Measurements from ENCODE around the gene TOPAZ1. TPM values are rescaled to one million over a fixed set of nuclear protein-coding genes. Genes with fewer than 3 reads are reported as not detected.

TOPAZ1 gene
- total RNA-seq, 4 donors from 2014 or later, result not detected

- Histone ChIP-seq H3K4me3 (no peak overlapping the region), H3K27ac (no peak overlapping the region), H3K4me1 (no peaks in the 10 kb centered on the region), H3K9me3 (no peaks in the 10 kb centered on the region), H3K27me3 (no peaks in the 10 kb centered on the region), H3K36me3 (peaks cover 0 to 18% (median 4%) of the 10 kb centered on the region in 4 donors)
- intact Hi-C loops (cut with DNase I; ENCODE audit: low total_unique reads) (no loop called here), in situ Hi-C loops (cut with MboI; ENCODE audit: low pct_ligation_motif_present in 1 of 4, low pct_unique_long_range_greater_than_20kb in 1 of 4, low sequenced_read_pairs in 3 of 4) (no loop called here)
- TF ChIP-seq CTCF (IDR thresholded peaks at IDR 0.05) (no peak), EP300 (IDR thresholded peaks at IDR 0.05; ENCODE audit: low read depth) (no peak), POLR2A (IDR thresholded peaks at IDR 0.05) (no peak), POLR2AphosphoS5 (IDR thresholded peaks at IDR 0.05) (no peak)
- 95 to 100% methylated on average over 1 of the region's 1 CpG for WGBS, 2 donors (ENCODE audit: low coverage in 1 of 2)
- DNase-seq, result no peak
These were observed 124.3 kb downstream of the TOPAZ1 start for GRCh38 chr3:44365952-44366351.

- Histone ChIP-seq H3K4me3 (no peak overlapping the region), H3K9me3 (no peaks in the 10 kb centered on the region), H3K27ac (no peak overlapping the region), H3K36me3 (peaks cover 0 to 10% (median 0%) of the 10 kb centered on the region in 4 donors), H3K4me1 (no peaks in the 10 kb centered on the region), H3K27me3 (no peaks in the 10 kb centered on the region)
- TF ChIP-seq POLR2AphosphoS5 (IDR thresholded peaks at IDR 0.05) (no peak), EP300 (IDR thresholded peaks at IDR 0.05; ENCODE audit: low read depth) (no peak), POLR2A (IDR thresholded peaks at IDR 0.05) (no peak), CTCF (IDR thresholded peaks at IDR 0.05) (no peak)
- WGBS, 2 donors (ENCODE audit: low coverage in 1 of 2), result 63 to 86% methylated on average over 1 of the region's 1 CpG
- intact Hi-C loops (cut with DNase I; ENCODE audit: low total_unique reads) (no loop called here), in situ Hi-C loops (cut with MboI; ENCODE audit: low pct_ligation_motif_present in 1 of 4, low pct_unique_long_range_greater_than_20kb in 1 of 4, low sequenced_read_pairs in 3 of 4) (no loop called here)
- no peak for DNase-seq
These were observed 133.8 kb downstream of the TOPAZ1 start for GRCh38 chr3:44375450-44375849.

Other genes starting within 250 kb of the TOPAZ1 start
- gene TCAIM, start 96.9 kb downstream of the TOPAZ1 start, total RNA-seq, result 10 to 100 TPM in 3 of 4 donors, 1 to 10 TPM in 1; 2.2 to 19.5 (median 14.6) TPM
- 10 to 100 TPM in 1 of 4 donors, 1 to 10 TPM in 3; 6.8 to 12.7 (median 8.6) TPM for gene ZNF445, start 235.8 kb downstream of the TOPAZ1 start, total RNA-seq

Measured in transverse colon (tissue), 4 donors.